ENCODE measurements around the gene APPL2. TPM values are rescaled to one million over a fixed set of nuclear protein-coding genes. Genes with fewer than 3 reads are reported as not detected.

Gene APPL2
- total and polyA plus RNA-seq, 2 donors (not counting 1 experiment from before 2014, with no cell fraction given) = 20.5 to 58.3 TPM

DNA sequence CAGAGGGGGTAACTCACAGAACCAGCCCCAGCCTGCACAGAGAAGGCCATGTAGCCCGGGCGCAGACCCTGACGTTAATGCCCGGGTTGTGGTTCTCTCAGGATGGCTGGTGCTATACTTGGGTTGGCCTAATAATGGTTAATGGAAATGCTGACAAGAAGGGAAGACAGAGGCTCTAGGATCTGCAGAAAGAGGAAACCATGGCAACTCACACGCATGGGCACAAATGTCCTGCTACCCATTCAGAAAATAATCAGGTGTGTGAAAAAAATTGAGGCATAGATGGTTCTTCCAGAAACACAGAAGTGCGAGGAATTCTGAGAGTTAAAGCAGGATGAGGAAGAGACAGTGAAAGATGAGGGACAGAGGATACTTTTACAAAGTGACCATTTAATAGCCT lies 33.8 kb downstream of the APPL2 start:
- DNase-seq = no peak
- H3K27me3 Mint-ChIP-seq = no peaks in the 10 kb centered on the region
- 89% methylated on average over 4 of the region's 6 CpGs for WGBS (ENCODE audit: insufficient coverage)
- Histone ChIP-seq H3K9ac (ENCODE audit: low read length) (no peak overlapping the region), H3K9me3 (ENCODE audit: control extremely low read depth in 1 of 3, control insufficient read depth in 2 of 3, insufficient read depth in 1 of 3, low read length in 2 of 3) (no peaks in the 10 kb centered on the region), H3K36me3 (replicated peaks in 1 of 2; ENCODE audit: control extremely low read depth in 1 of 2, control insufficient read depth in 1 of 2, extremely low read depth in 1 of 2, insufficient read depth in 2 of 2, low read length in 1 of 2) (peaks cover 0 to 72% of the 10 kb centered on the region in 2 experiments), H3K79me2 (ENCODE audit: control insufficient read depth, insufficient read depth, low read length) (no peaks in the 10 kb centered on the region), H4K20me1 (ENCODE audit: control insufficient read depth, insufficient read depth, low read length, poor library complexity, severe bottlenecking) (no peaks in the 10 kb centered on the region), H3K4me1 (ENCODE audit: control insufficient read depth in 2 of 2, insufficient read depth in 2 of 2, low read length in 2 of 2) (no peaks in the 10 kb centered on the region), H3K27ac (ENCODE audit: low read length in 2 of 2) (no peak overlapping the region), H3K27me3 (replicated peaks in 1 of 4; ENCODE audit: control extremely low read depth in 1 of 4, control insufficient read depth in 3 of 4, insufficient read depth in 4 of 4, low read length in 3 of 4) (no peaks in the 10 kb centered on the region), H3K4me3 (ENCODE audit: control extremely low read depth in 1 of 5, extremely low read depth in 1 of 5, insufficient read depth in 1 of 5, low read depth in 2 of 5, low read length in 4 of 5) (no peak overlapping the region), H2AFZ (ENCODE audit: insufficient read depth, low read depth, low read length, poor library complexity, severe bottlenecking) (no peak overlapping the region), H3K4me2 (replicated peaks; ENCODE audit: low read depth, low read length, poor library complexity, severe bottlenecking) (no peak overlapping the region)
- ChIA-PET CTCF (no interaction called here), POLR2A (no interaction called here)
- H3K4me1 Mint-ChIP-seq = no peaks in the 10 kb centered on the region
- ATAC-seq (ENCODE audit: low read depth) = no peak
- intact Hi-C loops (cut with micrococcal nuclease) = no loop called here
- no peak overlapping the region for H3K27ac Mint-ChIP-seq
- no peak overlapping the region for H3K4me3 Mint-ChIP-seq
- TF ChIP-seq CTCF (IDR thresholded peaks at IDR 0.05) (no peak), EZH2 (IDR thresholded peaks at IDR 0.05; ENCODE audit: borderline replicate concordance, insufficient read depth, low read depth, low read length, poor library complexity, severe bottlenecking) (no peak)
- H3K9me3 Mint-ChIP-seq (ENCODE audit: insufficient read depth) = no peaks in the 10 kb centered on the region

DNA sequence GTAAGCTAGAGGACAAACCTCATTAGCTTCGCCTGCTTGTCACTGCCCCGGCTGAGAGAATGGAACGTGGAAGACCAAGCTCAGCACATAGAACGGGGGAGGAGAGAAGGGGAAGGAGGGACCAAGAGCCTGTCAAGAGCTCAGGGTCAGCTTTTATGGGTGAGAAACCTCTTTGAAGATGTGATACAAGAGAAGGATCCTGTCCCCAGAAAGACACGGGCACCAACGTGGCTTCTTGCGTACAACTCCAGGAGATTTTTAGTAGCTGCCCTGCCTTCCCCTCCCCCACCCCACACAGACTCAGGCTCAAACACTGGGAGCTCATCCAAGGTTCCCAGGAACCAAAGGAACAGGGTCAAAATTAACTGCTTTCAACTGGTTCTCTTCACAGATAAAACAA lies 34.7 kb downstream of the APPL2 start:
- Histone ChIP-seq H3K9me3 (ENCODE audit: control extremely low read depth in 1 of 3, control insufficient read depth in 2 of 3, insufficient read depth in 1 of 3, low read length in 2 of 3) (no peaks in the 10 kb centered on the region), H3K36me3 (replicated peaks in 1 of 2; ENCODE audit: control extremely low read depth in 1 of 2, control insufficient read depth in 1 of 2, extremely low read depth in 1 of 2, insufficient read depth in 2 of 2, low read length in 1 of 2) (peaks cover 0 to 69% of the 10 kb centered on the region in 2 experiments), H4K20me1 (ENCODE audit: control insufficient read depth, insufficient read depth, low read length, poor library complexity, severe bottlenecking) (no peaks in the 10 kb centered on the region), H3K4me2 (replicated peaks; ENCODE audit: low read depth, low read length, poor library complexity, severe bottlenecking) (no peak overlapping the region), H3K4me1 (ENCODE audit: control insufficient read depth in 2 of 2, insufficient read depth in 2 of 2, low read length in 2 of 2) (no peaks in the 10 kb centered on the region), H2AFZ (ENCODE audit: insufficient read depth, low read depth, low read length, poor library complexity, severe bottlenecking) (no peak overlapping the region), H3K4me3 (ENCODE audit: control extremely low read depth in 1 of 5, extremely low read depth in 1 of 5, insufficient read depth in 1 of 5, low read depth in 2 of 5, low read length in 4 of 5) (no peak overlapping the region), H3K27me3 (replicated peaks in 1 of 4; ENCODE audit: control extremely low read depth in 1 of 4, control insufficient read depth in 3 of 4, insufficient read depth in 4 of 4, low read length in 3 of 4) (no peaks in the 10 kb centered on the region), H3K27ac (ENCODE audit: low read length in 2 of 2) (no peak overlapping the region), H3K9ac (ENCODE audit: low read length) (no peak overlapping the region), H3K79me2 (ENCODE audit: control insufficient read depth, insufficient read depth, low read length) (no peaks in the 10 kb centered on the region)
- no peaks in the 10 kb centered on the region for H3K4me1 Mint-ChIP-seq
- POLR2A ChIA-PET = no interaction called here
- no peak for TF ChIP-seq EZH2 (IDR thresholded peaks at IDR 0.05; ENCODE audit: borderline replicate concordance, insufficient read depth, low read depth, low read length, poor library complexity, severe bottlenecking)
- TF ChIP-seq CTCF (IDR thresholded peaks at IDR 0.05) = no peak
- no peaks in the 10 kb centered on the region for H3K9me3 Mint-ChIP-seq (ENCODE audit: insufficient read depth)
- intact Hi-C loops (cut with micrococcal nuclease) = no loop called here
- H3K27ac Mint-ChIP-seq = no peak overlapping the region
- WGBS (ENCODE audit: insufficient coverage) = 98% methylated on average over 4 of the region's 7 CpGs
- ATAC-seq (ENCODE audit: low read depth) (no peak), DNase-seq (no peak)
- H3K27me3 Mint-ChIP-seq = no peaks in the 10 kb centered on the region
- CTCF ChIA-PET = no interaction called here
- no peak overlapping the region for H3K4me3 Mint-ChIP-seq

All from B cell (primary cell).